GM23338 (cell line): Measurements from ENCODE around the gene PPIL1.

ENCODE experiments used
- CREB1 ChIP-seq: fragments of 250-450 bp; sonication (Bioruptor Pico); IDR thresholded peaks from 2 replicates; pipeline ENCODE4 v1.5.0; 2020; ENCODE audit warnings: low read depth, mild to moderate bottlenecking, moderate library complexity
- CTCF ChIP-seq, 2 experiments: fragments of 200-600 bp in 1 of 2; sonication (generic) in 1 of 2; conservative IDR thresholded peaks; 2 replicates each; pipeline versions ENCODE4 v1.5.1 to v1.6.1; 2016 to 2017; ENCODE audit warnings: antibody characterized with exemption in 2 of 2, low read depth in 2 of 2, mild to moderate bottlenecking in 2 of 2, moderate library complexity in 1 of 2
- EZH2 ChIP-seq: fragments of 200-600 bp; sonication (generic); IDR thresholded peaks from one replicate; pipeline ENCODE4 v1.8.0; 2017; ENCODE audit warnings: antibody characterized with exemption, mild to moderate bottlenecking, low read depth; ENCODE audit not compliant: unreplicated experiment
- EZH2phosphoT487 ChIP-seq: fragments of 200-600 bp; sonication (generic); IDR thresholded peaks from one replicate; pipeline ENCODE4 v1.8.1; 2018; ENCODE audit warnings: antibody characterized with exemption; ENCODE audit not compliant: unreplicated experiment
- NANOG ChIP-seq: IDR thresholded peaks from 2 replicates; pipeline ENCODE4 v1.6.1; 2016; ENCODE audit warnings: antibody characterized with exemption, borderline replicate concordance
- POLR2AphosphoS5 ChIP-seq: IDR thresholded peaks from 2 replicates; pipeline ENCODE4 v1.6.1; 2016; ENCODE audit warnings: antibody characterized with exemption, low read depth
- REST ChIP-seq: IDR thresholded peaks from one replicate; pipeline ENCODE4 v1.6.1; 2018; ENCODE audit warnings: antibody characterized with exemption; ENCODE audit not compliant: unreplicated experiment

GRCh38 chr6:36825452-36825851 is 49.2 kb downstream of the PPIL1 start:
- TF ChIP-seq CTCF (conservative IDR thresholded peaks at IDR 0.05; ENCODE audit: low read depth in 2 of 2) = no peak
- TF ChIP-seq EZH2phosphoT487 = no peak
- TF ChIP-seq POLR2AphosphoS5 = no peak
- no peak for TF ChIP-seq EZH2
- TF ChIP-seq CREB1 (CRISPR knock-in tag) = no peak
- no peak for TF ChIP-seq REST
- no peak for TF ChIP-seq NANOG
